Inferior parietal cortex (tissue), 1 donor: ENCODE results near the gene GOLGA6B.
"Not testable (repeated sequence)": the region's sequence is repeated elsewhere in the genome, so short reads cannot be mapped to it uniquely, and the experiment has no call there.

ENCODE experiments used
- DNase-seq: peaks from one replicate; pipeline ENCODE4 v3.0.0-alpha.2; 2016; ENCODE audit errors: extremely low spot score

The GOLGA6B gene

GRCh38 chr15:72654397-72654796 lies at the start of gene GOLGA6B:
TSS of gene GOLGA6B (plus strand) at chr15:72654697. CDS start at chr15:72654738, 41 bp downstream.
- not testable (repeated sequence) for DNase-seq

- DNase-seq = no peak
Observed at GRCh38 chr15:72604794-72605193, 49.7 kb upstream of the GOLGA6B start.

- DNase-seq = not testable (repeated sequence)
Observed at GRCh38 chr15:72608084-72608483, 46.4 kb upstream of the GOLGA6B start.

- no peak for DNase-seq
Observed at GRCh38 chr15:72609862-72610261, 44.6 kb upstream of the GOLGA6B start.

- DNase-seq = not testable (repeated sequence)
Observed at GRCh38 chr15:72612324-72612723, 42.2 kb upstream of the GOLGA6B start.

GRCh38 chr15:72614810-72615532 lies 39.5 kb upstream of the GOLGA6B start:
- no peak for DNase-seq

GRCh38 chr15:72615533-72616233 lies 38.8 kb upstream of the GOLGA6B start:
- not testable (repeated sequence) for DNase-seq

GRCh38 chr15:72616491-72617210 lies 37.8 kb upstream of the GOLGA6B start:
- DNase-seq = no peak

- not testable (repeated sequence) for DNase-seq
Observed at GRCh38 chr15:72623854-72624253, 30.6 kb upstream of the GOLGA6B start.

GRCh38 chr15:72626153-72626552 lies 28.3 kb upstream of the GOLGA6B start:
- DNase-seq = not testable (repeated sequence)

GRCh38 chr15:72628249-72629067 lies 26.0 kb upstream of the GOLGA6B start:
- DNase-seq = not testable (repeated sequence)

- DNase-seq = not testable (repeated sequence)
Observed at GRCh38 chr15:72629068-72629570, 25.4 kb upstream of the GOLGA6B start.

GRCh38 chr15:72636519-72637282 lies 17.8 kb upstream of the GOLGA6B start:
- DNase-seq = peak; percentile 67

GRCh38 chr15:72639759-72640483 lies 14.6 kb upstream of the GOLGA6B start:
- not testable (repeated sequence) for DNase-seq

- DNase-seq = not testable (repeated sequence)
Observed at GRCh38 chr15:72642271-72642670, 12.2 kb upstream of the GOLGA6B start.

- DNase-seq = not testable (repeated sequence)
Observed at GRCh38 chr15:72648631-72649253, 5.8 kb upstream of the GOLGA6B start.

- DNase-seq = not testable (repeated sequence)
Observed at GRCh38 chr15:72656014-72656413, 1.5 kb downstream of the GOLGA6B start.

GRCh38 chr15:72661081-72661480 lies 6.6 kb downstream of the GOLGA6B start:
- DNase-seq = not testable (repeated sequence)

GRCh38 chr15:72663931-72664330 lies 9.4 kb downstream of the GOLGA6B start:
- not testable (repeated sequence) for DNase-seq
